Activated T-cell treated with anti-CD3 and anti-CD28 coated beads for 24 hours (primary cell): ENCODE measurements around the gene PADI2.

ENCODE experiments used
- DNase-seq: peaks from one replicate; pipeline ENCODE4 v3.0.0-alpha.2; 2020; ENCODE audit warnings: low read depth

The PADI2 gene

GRCh38 chr1:17119076-17119772 lies at the start of gene PADI2:
Gene PADI2, minus strand, starts transcription at chr1:17119451. Its CDS starts 80 bp downstream, at chr1:17119371.
- DNase-seq = peak; percentile 54

GRCh38 chr1:17168091-17168876 lies 49.0 kb upstream of the PADI2 start:
- no peak for DNase-seq

- no peak for DNase-seq
These were observed 48.5 kb upstream of the PADI2 start for GRCh38 chr1:17167786-17168090.

GRCh38 chr1:17167041-17167785 lies 48.0 kb upstream of the PADI2 start:
- DNase-seq = no peak

- DNase-seq = no peak
These were observed 46.6 kb upstream of the PADI2 start for GRCh38 chr1:17165823-17166222.

- no peak for DNase-seq
These were observed 44.8 kb upstream of the PADI2 start for GRCh38 chr1:17163789-17164666.

GRCh38 chr1:17163371-17163770 lies 44.1 kb upstream of the PADI2 start:
- no peak for DNase-seq

GRCh38 chr1:17162941-17163340 lies 43.7 kb upstream of the PADI2 start:
- no peak for DNase-seq

- no peak for DNase-seq
These were observed 42.9 kb upstream of the PADI2 start for GRCh38 chr1:17161926-17162800.

GRCh38 chr1:17161137-17161740 lies 42.0 kb upstream of the PADI2 start:
- no peak for DNase-seq

GRCh38 chr1:17158961-17159360 lies 39.7 kb upstream of the PADI2 start:
- DNase-seq = no peak

GRCh38 chr1:17156108-17156507 lies 36.9 kb upstream of the PADI2 start:
- DNase-seq = no peak

GRCh38 chr1:17155257-17155920 lies 36.1 kb upstream of the PADI2 start:
- no peak for DNase-seq

- DNase-seq = no peak
These were observed 30.5 kb upstream of the PADI2 start for GRCh38 chr1:17149771-17150170.

- no peak for DNase-seq
These were observed 29.8 kb upstream of the PADI2 start for GRCh38 chr1:17148950-17149608.

GRCh38 chr1:17145648-17146047 lies 26.4 kb upstream of the PADI2 start:
- DNase-seq = no peak

GRCh38 chr1:17143760-17144159 lies 24.5 kb upstream of the PADI2 start:
- DNase-seq = no peak

- DNase-seq = no peak
These were observed 22.4 kb upstream of the PADI2 start for GRCh38 chr1:17141441-17142197.

GRCh38 chr1:17140279-17140678 lies 21.0 kb upstream of the PADI2 start:
- no peak for DNase-seq
